ENCODE data around the gene ZRANB2.

The ZRANB2 gene

DNA sequence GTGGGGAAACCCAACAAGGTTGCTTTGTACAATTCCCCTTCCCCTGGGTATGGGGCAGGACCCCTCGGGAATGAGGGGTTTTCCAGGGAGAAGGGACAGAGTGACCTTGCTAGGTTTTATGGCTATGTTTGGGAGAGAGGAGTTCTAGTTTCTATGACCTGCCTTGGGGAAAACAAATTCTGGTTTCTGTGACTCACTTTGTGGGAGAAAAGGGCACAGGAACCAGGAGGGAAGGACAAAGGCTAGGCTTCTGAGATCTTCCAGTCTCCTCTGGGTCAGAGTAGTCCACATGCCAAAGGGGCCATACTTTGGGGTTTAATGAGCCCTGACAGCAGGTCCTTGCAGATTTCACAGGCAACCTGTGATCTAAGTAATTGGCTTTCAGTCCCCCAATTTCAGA, 27.7 kb downstream of the ZRANB2 start:
- H3K4me3 ChIP-seq (ENCODE audit: low read depth, low read length) = no peak overlapping the region
- TF ChIP-seq, protein P1, sequence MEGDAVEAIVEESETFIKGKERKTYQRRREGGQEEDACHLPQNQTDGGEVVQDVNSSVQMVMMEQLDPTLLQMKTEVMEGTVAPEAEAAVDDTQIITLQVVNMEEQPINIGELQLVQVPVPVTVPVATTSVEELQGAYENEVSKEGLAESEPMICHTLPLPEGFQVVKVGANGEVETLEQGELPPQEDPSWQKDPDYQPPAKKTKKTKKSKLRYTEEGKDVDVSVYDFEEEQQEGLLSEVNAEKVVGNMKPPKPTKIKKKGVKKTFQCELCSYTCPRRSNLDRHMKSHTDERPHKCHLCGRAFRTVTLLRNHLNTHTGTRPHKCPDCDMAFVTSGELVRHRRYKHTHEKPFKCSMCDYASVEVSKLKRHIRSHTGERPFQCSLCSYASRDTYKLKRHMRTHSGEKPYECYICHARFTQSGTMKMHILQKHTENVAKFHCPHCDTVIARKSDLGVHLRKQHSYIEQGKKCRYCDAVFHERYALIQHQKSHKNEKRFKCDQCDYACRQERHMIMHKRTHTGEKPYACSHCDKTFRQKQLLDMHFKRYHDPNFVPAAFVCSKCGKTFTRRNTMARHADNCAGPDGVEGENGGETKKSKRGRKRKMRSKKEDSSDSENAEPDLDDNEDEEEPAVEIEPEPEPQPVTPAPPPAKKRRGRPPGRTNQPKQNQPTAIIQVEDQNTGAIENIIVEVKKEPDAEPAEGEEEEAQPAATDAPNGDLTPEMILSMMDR (IDR thresholded peaks at IDR 0.05; ENCODE audit: low read depth, low read length, missing control alignments) = no peak
- DNase-seq (ENCODE audit: low read depth) = no peak

DNA sequence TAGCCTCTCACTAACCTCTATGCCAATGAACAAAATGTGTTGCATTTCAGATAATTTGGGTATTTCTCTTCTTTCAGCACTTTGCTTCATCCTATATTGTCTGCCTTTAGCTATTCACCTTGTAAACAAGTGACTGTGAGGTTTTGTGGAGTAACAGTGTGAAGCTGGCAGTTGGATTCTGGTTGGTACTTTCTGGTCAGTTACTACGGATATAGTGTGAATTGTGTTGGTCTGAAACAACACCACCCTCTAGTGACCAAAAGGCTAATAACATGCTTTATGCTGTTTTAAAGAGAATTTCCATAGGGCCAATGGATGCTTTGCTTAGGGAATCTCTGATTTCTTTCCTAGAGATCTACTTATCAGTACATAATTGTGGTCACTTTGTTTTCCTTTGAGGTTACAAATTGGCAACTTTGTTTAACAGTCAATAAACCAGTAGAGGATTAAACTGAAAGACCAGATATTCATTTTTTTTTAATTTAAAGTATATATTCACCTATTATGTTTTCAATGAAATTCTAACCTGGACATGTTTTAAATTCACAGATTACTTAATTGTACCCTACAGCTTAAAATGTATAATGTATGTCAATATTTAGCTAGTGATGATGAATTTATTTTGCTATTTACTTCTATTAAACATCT, 30.8 kb downstream of the ZRANB2 start:
- H3K4me3 ChIP-seq (ENCODE audit: low read depth, low read length) = no peak overlapping the region
- TF ChIP-seq, protein P1 (IDR thresholded peaks at IDR 0.05; ENCODE audit: low read depth, low read length, missing control alignments) = peak; percentile 68
- DNase-seq (ENCODE audit: low read depth) = peak; percentile 21

DNA sequence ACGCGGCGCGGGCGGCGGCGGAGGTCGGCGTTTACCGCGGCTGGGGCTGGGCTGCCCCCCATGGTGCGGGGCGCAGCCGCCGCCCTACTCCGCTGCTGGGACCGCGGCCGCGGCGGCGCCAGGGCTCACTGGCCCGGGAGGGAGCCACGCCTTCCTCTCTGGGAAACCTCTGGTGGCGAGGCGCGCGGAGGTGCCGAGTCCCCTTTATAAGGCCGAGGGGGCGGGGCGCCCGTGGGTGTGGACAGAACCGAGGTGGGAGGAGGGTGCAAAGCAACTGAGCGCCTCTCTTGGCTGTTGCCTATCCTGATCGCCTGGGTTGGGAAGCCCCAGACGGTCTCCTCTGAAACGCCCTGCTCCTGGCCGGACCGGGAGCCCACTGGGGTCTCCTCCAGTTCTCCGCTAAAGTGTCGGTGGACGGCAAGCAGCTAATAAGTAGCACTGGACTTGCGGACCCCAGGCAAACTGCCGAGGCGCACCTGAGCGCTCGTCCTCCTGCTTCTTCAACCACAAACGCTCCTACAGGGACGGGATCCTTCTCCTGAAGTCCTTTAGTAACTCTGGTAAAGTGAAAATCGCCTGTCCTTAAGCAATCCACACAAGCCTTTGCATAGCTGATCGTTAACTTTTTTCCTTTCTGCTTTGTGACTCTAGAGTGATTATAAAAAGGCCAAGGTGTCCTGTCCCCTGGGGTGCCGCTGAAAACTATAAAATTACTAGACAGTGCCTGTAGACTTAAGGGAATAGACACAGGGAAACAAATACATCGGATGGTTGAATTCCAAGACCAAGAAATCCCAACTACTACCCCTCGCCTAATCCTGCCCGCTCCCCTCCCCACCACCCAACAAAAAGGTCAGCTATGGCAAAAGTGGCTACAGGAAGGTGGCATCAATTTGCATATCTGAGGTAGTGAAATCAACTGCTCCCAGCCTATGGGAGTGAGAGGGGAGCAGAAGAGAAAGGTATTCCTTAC, 32.9 kb downstream of the ZRANB2 start, which contains the start of gene PTGER3:
PTGER3 (minus strand) TSS at position 182 of the 973 bp plus-strand sequence. CDS start 239 bp downstream, outside the sequence.
- no peak within 1 kb of the TSS for H3K4me3 ChIP-seq (ENCODE audit: low read depth, low read length)
- no peak for DNase-seq (ENCODE audit: low read depth)
- TF ChIP-seq, protein P1 (IDR thresholded peaks at IDR 0.05; ENCODE audit: low read depth, low read length, missing control alignments) = no peak

DNA sequence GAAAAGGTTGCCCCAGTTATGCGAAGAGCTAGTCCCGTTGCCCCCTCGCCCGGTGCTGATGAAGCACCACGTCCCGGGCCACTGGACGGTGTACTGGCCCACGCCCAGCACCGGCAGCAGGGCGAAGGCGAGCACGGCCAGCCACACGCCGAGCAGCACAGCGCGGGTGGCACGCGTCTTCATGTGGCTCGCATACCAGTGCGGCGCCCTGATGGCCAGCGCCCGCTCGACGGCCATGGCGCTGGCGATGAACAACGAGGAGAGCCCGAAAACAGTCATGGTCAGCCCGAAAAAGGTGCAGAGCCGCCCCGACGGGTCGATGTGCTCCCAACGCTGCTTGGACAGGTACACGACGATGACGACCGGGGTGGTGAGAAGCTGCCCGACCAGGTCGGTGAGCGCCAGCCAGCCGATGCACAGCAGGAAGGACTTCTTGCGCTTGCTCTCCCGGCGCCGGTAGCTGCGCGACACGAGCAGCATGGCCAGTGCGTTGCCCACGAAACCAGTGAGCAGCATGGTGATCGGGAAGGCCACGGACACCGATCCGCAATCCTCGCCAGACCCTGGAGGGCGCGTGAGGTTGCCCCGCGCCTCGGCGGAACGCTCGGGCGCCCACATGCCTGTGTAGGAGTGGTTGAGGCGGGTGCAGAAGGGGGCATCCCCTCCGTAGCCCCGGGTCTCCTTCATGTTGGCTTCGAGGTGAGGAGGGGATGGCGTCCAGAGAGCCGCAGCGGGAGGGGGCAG, 33.8 kb downstream of the ZRANB2 start:
- TF ChIP-seq, protein P1 (IDR thresholded peaks at IDR 0.05; ENCODE audit: low read depth, low read length, missing control alignments) = no peak
- no peak overlapping the region for H3K4me3 ChIP-seq (ENCODE audit: low read depth, low read length)
- DNase-seq (ENCODE audit: low read depth) = no peak

DNA sequence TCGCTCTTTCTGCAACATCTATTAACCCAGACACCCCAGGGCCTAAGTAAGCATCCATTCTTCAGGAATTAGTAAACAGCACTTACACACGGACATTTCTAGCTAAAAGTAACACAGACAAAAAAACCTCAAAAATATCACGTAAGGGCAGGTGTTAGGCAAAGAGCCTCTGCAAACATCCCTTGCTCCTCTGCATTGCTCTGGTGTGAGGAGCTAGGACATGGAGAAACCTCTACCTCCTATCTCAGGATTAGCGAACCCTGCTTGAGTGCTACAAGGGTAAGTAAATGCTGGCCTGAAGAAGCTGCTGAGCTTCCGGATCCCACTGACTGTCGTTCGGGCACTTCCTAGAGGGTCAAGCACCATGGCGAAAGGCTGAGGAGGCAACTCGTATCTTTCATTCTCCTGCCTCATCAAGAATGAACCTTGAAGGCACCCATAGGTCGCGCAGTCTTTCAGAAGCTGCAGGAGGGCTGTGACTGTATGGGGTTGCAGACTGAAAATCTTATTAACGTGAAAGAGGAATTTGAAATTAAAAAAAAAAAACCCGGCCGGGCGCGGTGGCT, 35.3 kb downstream of the ZRANB2 start:
- no peak for DNase-seq (ENCODE audit: low read depth)
- no peak overlapping the region for H3K4me3 ChIP-seq (ENCODE audit: low read depth, low read length)

DNA sequence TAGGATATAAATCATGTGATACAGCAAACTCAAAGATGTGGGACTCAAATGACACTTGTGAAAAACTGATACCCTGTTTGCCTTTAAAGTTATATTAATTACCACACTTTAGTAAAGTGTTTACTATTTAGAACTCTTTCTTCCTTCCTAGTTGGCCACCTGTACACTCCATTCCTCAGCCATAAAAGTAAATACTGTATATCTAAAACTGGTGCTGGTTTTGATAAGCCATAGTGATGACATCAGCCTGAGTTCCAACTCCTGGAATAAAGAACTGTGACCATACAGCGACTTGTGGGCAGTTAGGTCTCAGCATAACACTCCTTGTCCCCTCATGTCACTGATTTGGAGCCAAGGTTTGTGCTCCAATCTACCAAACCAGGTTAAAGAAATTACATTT, 36.0 kb downstream of the ZRANB2 start:
- no peak overlapping the region for H3K4me3 ChIP-seq (ENCODE audit: low read depth, low read length)
- TF ChIP-seq, protein P1 (IDR thresholded peaks at IDR 0.05; ENCODE audit: low read depth, low read length, missing control alignments) = no peak

More for the DNA sequence above, 35.3 kb downstream of the ZRANB2 start:
- TF ChIP-seq, protein P1 (IDR thresholded peaks at IDR 0.05; ENCODE audit: low read depth, low read length, missing control alignments) = no peak

More for the DNA sequence above, 36.0 kb downstream of the ZRANB2 start:
- DNase-seq (ENCODE audit: low read depth) = no peak

Data from GM12864 (cell line).